Ovary (tissue), 3 donors: Measurements from ENCODE around the gene IGLON5.

Source experiments
- CTCF ChIP-seq, 3 donors: fragments of 450-650 bp in 2 of 3; fragments of 200-600 bp in 1 of 3; IDR thresholded peaks; one replicate each; pipeline versions ENCODE4 v1.5.1 to v1.8.0; 2016 to 2022; ENCODE audit warnings: antibody characterized with exemption in 3 of 3, mild to moderate bottlenecking in 1 of 3
- EP300 ChIP-seq: sonication (generic); formaldehyde crosslinking; IDR thresholded peaks from one replicate; pipeline ENCODE4 v1.6.1; 2017; ENCODE audit warnings: antibody characterized with exemption
- POLR2A ChIP-seq: fragments of 450-650 bp; IDR thresholded peaks from one replicate; pipeline ENCODE4 v1.6.1; 2017; ENCODE audit warnings: antibody characterized with exemption, mild to moderate bottlenecking, moderate library complexity
- donor health status: DM: no; HTN: no; CAD: no.

- TF ChIP-seq CTCF (IDR thresholded peaks at IDR 0.05) (no peak), POLR2A (no peak), EP300 (no peak)
Observed at GRCh38 chr19:51354103-51354741, 42.8 kb downstream of the IGLON5 start.
